ENCODE results near the gene MITF. TPM values are rescaled to one million over a fixed set of nuclear protein-coding genes. Genes with fewer than 3 reads are reported as not detected.

The MITF gene
- total RNA-seq, 3 donors from 2014 or later: 3.2 to 56.1 (median 5.5) TPM

- H3K36me3 ChIP-seq (ENCODE audit: low read depth): no peaks in the 10 kb centered on the region
- DNase-seq (no peak), ATAC-seq (no peak)
- no peaks in the 10 kb centered on the region for H3K9me3 ChIP-seq
- intact Hi-C loops (cut with DNase I, micrococcal nuclease): no loop called here
- no peaks in the 10 kb centered on the region for H3K4me1 ChIP-seq (ENCODE audit: low read depth)
- no peak for TF ChIP-seq CTCF (IDR thresholded peaks at IDR 0.05)
- H3K4me3 ChIP-seq: no peak overlapping the region
Observed at GRCh38 chr3:69743975-69744906, 5.0 kb downstream of the MITF start.

- no peaks in the 10 kb centered on the region for H3K36me3 ChIP-seq (ENCODE audit: low read depth)
- intact Hi-C loops (cut with DNase I, micrococcal nuclease): no loop called here
- DNase-seq (no peak), ATAC-seq (no peak)
- no peaks in the 10 kb centered on the region for H3K4me1 ChIP-seq (ENCODE audit: low read depth)
- H3K4me3 ChIP-seq: no peak overlapping the region
- no peak for TF ChIP-seq CTCF (IDR thresholded peaks at IDR 0.05)
- no peaks in the 10 kb centered on the region for H3K9me3 ChIP-seq
Observed at GRCh38 chr3:69745505-69745904, 6.2 kb downstream of the MITF start.

GRCh38 chr3:69746119-69746518 lies 6.9 kb downstream of the MITF start:
- ATAC-seq (no peak), DNase-seq (no peak)
- Histone ChIP-seq H3K36me3 (ENCODE audit: low read depth) (no peaks in the 10 kb centered on the region), H3K4me1 (ENCODE audit: low read depth) (no peaks in the 10 kb centered on the region), H3K4me3 (no peak overlapping the region), H3K9me3 (no peaks in the 10 kb centered on the region)
- intact Hi-C loops (cut with DNase I, micrococcal nuclease): no loop called here
- TF ChIP-seq CTCF (IDR thresholded peaks at IDR 0.05): no peak

- Histone ChIP-seq H3K4me1 (ENCODE audit: low read depth) (no peaks in the 10 kb centered on the region), H3K4me3 (no peak overlapping the region), H3K9me3 (no peaks in the 10 kb centered on the region), H3K36me3 (ENCODE audit: low read depth) (no peaks in the 10 kb centered on the region)
- no peak for ATAC-seq
- TF ChIP-seq CTCF (IDR thresholded peaks at IDR 0.05): no peak
- intact Hi-C loops (cut with DNase I, micrococcal nuclease): no loop called here
- DNase-seq: no peak
Observed at GRCh38 chr3:69747511-69748258, 8.4 kb downstream of the MITF start.

DNA sequence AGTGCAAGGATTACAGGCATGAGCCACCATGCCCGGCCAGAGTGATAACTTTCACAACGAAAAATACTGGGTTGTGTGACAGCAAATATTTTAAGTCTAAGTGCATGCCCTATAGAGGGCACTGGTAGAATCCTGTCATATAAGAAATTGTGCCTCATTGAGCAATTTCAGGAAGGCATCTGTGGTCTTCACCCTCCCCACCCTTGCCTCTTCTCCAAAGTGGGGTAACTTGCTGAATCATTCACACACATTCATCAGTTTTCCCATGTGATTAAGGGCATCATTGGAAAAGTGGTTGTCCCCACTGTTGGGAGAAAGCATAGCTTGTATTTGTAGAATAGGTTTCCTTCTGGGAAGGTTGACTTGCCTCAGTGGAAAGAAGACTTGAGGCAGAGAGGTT lies 9.2 kb downstream of the MITF start:
- Histone ChIP-seq H3K4me1 (ENCODE audit: low read depth) (no peaks in the 10 kb centered on the region), H3K4me3 (no peak overlapping the region), H3K9me3 (no peaks in the 10 kb centered on the region), H3K36me3 (ENCODE audit: low read depth) (no peaks in the 10 kb centered on the region)
- no peak for TF ChIP-seq CTCF (IDR thresholded peaks at IDR 0.05)
- intact Hi-C loops (cut with DNase I, micrococcal nuclease): no loop called here
- DNase-seq: no peak
- ATAC-seq: no peak
